Testis (tissue), 3 donors: Measurements from ENCODE around the gene TCEA2. TPM values are rescaled to one million over a fixed set of nuclear protein-coding genes. Genes with fewer than 3 reads are reported as not detected.

Experiments
- DNase-seq: peaks from one replicate; pipeline ENCODE4 v3.0.0-alpha.2; 2019
- H3K27ac ChIP-seq, 2 donors: fragments of 200-600 bp; sonication (generic); one replicate each; pipeline ENCODE4 v1.5.1; 2019
- H3K27me3 ChIP-seq: fragments of 200-600 bp; sonication (generic); one replicate; pipeline ENCODE4 v1.5.1; 2019
- H3K36me3 ChIP-seq: fragments of 200-600 bp; sonication (generic); one replicate; pipeline ENCODE4 v1.5.1; 2017; ENCODE audit warnings: low read depth; ENCODE audit errors: missing control alignments
- H3K4me1 ChIP-seq: fragments of 200-600 bp; sonication (generic); one replicate; pipeline ENCODE4 v1.5.1; 2019
- H3K4me3 ChIP-seq, 2 donors: fragments of 200-600 bp; sonication (generic); one replicate each; pipeline ENCODE4 v1.5.1; 2017 to 2019
- H3K9me3 ChIP-seq: fragments of 200-600 bp; sonication (generic); one replicate; pipeline ENCODE4 v1.5.1; 2017
- CTCF ChIP-seq, 3 experiments: fragments of 450-650 bp in 2 of 3; fragments of 200-600 bp in 1 of 3; sonication (generic) in 1 of 3; IDR thresholded peaks; one replicate each; pipeline ENCODE4 v1.5.1; 2016 to 2019; ENCODE audit warnings: antibody characterized with exemption in 3 of 3, mild to moderate bottlenecking in 2 of 3, moderate library complexity in 1 of 3
- POLR2A ChIP-seq: fragments of 450-650 bp; IDR thresholded peaks from one replicate; pipeline ENCODE4 v1.6.1; 2017; ENCODE audit warnings: antibody characterized with exemption, mild to moderate bottlenecking, moderate library complexity
- WGBS, 2 donors: methylation state at CpG; one replicate each; pipeline ENCODE4 v1.1.5; 2018; 5-methylcytosine and 5-hydroxymethylcytosine counted together
- intact Hi-C: fragments of 100-400 bp; cut with DNase I; formaldehyde crosslinking; loops from one replicate; pipeline ENCODE4 v1.15.1; 2023; ENCODE audit warnings: low total_unique reads
- polyA plus RNA-seq: library from polyadenylated mRNA; stranded (reverse); fragments of 350-450 nt; fragmentation: Illumina TruSeq; extraction: RNeasy Lipid Tissue Mini Kit (QIAGEN cat#74804); gene quantifications from one replicate; pipeline ENCODE4 v1.2.3, GENCODE V29; 2014; ENCODE audit warnings: low read depth, low replicate concordance; ENCODE audit not compliant: insufficient read depth
- total RNA-seq, 2 donors: library from RNA; depleted of rRNA; stranded (reverse); fragments of >200 nt; gene quantifications; one replicate each; pipeline ENCODE4 v1.2.3, GENCODE V29; 2016

TCEA2 gene
- total and polyA plus RNA-seq, 3 donors from 2014 or later, result 94.5 to 171 (median 126) TPM

GRCh38 chr20:64033981-64034493, 29.0 kb upstream of the TCEA2 start:
- no peak for TF ChIP-seq POLR2A
- no peak for TF ChIP-seq CTCF (IDR thresholded peaks at IDR 0.05)
- intact Hi-C loops, result no loop called here
- 73 to 74% methylated on average over 3 to 11 of the region's 11 CpGs for WGBS, 2 donors
- Histone ChIP-seq H3K27me3 (no peaks in the 10 kb centered on the region), H3K4me1 (peaks cover 12% of the 10 kb centered on the region), H3K4me3 (no peak overlapping the region), H3K36me3 (no peaks in the 10 kb centered on the region), H3K9me3 (no peaks in the 10 kb centered on the region), H3K27ac (no peak overlapping the region)
- DNase-seq, result peak; percentile 56

- TF ChIP-seq CTCF (IDR thresholded peaks at IDR 0.05) (no peak), POLR2A (no peak)
- WGBS, 2 donors, result 85 to 91% methylated on average over 12 to 17 of the region's 17 CpGs
- intact Hi-C loops, result no loop called here
- Histone ChIP-seq H3K27ac (no peak overlapping the region), H3K9me3 (no peaks in the 10 kb centered on the region), H3K4me1 (peaks cover 16% of the 10 kb centered on the region), H3K4me3 (no peak overlapping the region), H3K36me3 (no peaks in the 10 kb centered on the region), H3K27me3 (no peaks in the 10 kb centered on the region)
- DNase-seq, result no peak
Observed at GRCh38 chr20:64035066-64035932, 27.7 kb upstream of the TCEA2 start.

- WGBS, 2 donors, result 78 to 88% methylated on average over 3 to 10 of the region's 10 CpGs
Observed at GRCh38 chr20:64035933-64036345, 27.1 kb upstream of the TCEA2 start, which contains the start of gene C20orf204. TSS of gene C20orf204 (plus strand) at chr20:64036182. CDS start at chr20:64036324, 142 bp downstream.

GRCh38 chr20:64036346-64037198, 26.4 kb upstream of the TCEA2 start:
- 77 to 83% methylated on average over 1 to 17 of the region's 17 CpGs for whole genome bisulfite sequencing, 2 donors

More at GRCh38 chr20:64035933-64036345, 27.1 kb upstream of the TCEA2 start, which contains the start of gene C20orf204:
- Histone ChIP-seq H3K4me1 (peaks cover 16% of the 10 kb centered on the region), H3K4me3 (no peak within 1 kb of the TSS), H3K27ac (no peak within 1 kb of the TSS), H3K36me3 (no peaks in the 10 kb centered on the region), H3K9me3 (no peaks in the 10 kb centered on the region), H3K27me3 (no peaks in the 10 kb centered on the region)
- TF ChIP-seq POLR2A (no peak), CTCF (IDR thresholded peaks at IDR 0.05) (no peak)
- DNase-seq, result no peak
- intact Hi-C loops, result no loop called here

More at GRCh38 chr20:64036346-64037198, 26.4 kb upstream of the TCEA2 start:
- H3K9me3 ChIP-seq, result no peaks in the 10 kb centered on the region
- intact Hi-C loops, result no loop called here
- H3K27ac ChIP-seq, result no peak overlapping the region
- no peak for DNase-seq
- TF ChIP-seq POLR2A (no peak), CTCF (IDR thresholded peaks at IDR 0.05) (no peak)
- no peaks in the 10 kb centered on the region for H3K27me3 ChIP-seq
- H3K4me1 ChIP-seq, result peaks cover 17% of the 10 kb centered on the region
- no peaks in the 10 kb centered on the region for H3K36me3 ChIP-seq
- no peak overlapping the region for H3K4me3 ChIP-seq
